ENCODE measurements around the gene FCGR3B. TPM values are rescaled to one million over a fixed set of nuclear protein-coding genes. Genes with fewer than 3 reads are reported as not detected.
"Not testable (repeated sequence)": the region's sequence is repeated elsewhere in the genome, so short reads cannot be mapped to it uniquely, and the experiment has no call there.

Gene FCGR3B
- total RNA-seq, 2 donors from 2014 or later = 0.22 to 2.4 TPM

- H3K27ac ChIP-seq; intact Hi-C loops (cut with DNase I); DNase-seq; H3K36me3 ChIP-seq; H3K4me1 ChIP-seq; H3K9me3 ChIP-seq; H3K9ac ChIP-seq (ENCODE audit: low read depth in 2 of 2, low read length in 2 of 2); H3K4me3 ChIP-seq; H3K27me3 ChIP-seq: not testable (repeated sequence)
These were observed 14.6 kb downstream of the FCGR3B start for GRCh38 chr1:161616417-161616816.

GRCh38 chr1:161613142-161613514 is 17.8 kb downstream of the FCGR3B start:
- H3K27me3 ChIP-seq; H3K4me3 ChIP-seq; H3K36me3 ChIP-seq; H3K9ac ChIP-seq (ENCODE audit: low read depth in 2 of 2, low read length in 2 of 2); DNase-seq; H3K27ac ChIP-seq; H3K4me1 ChIP-seq; intact Hi-C loops (cut with DNase I); H3K9me3 ChIP-seq: not testable (repeated sequence)

- H3K9ac ChIP-seq (ENCODE audit: low read depth in 2 of 2, low read length in 2 of 2) = peak overlapping the region; percentile 19 to 43
- peak; percentile 90 for DNase-seq
- intact Hi-C loops (cut with DNase I); H3K9me3 ChIP-seq; H3K27me3 ChIP-seq; H3K4me1 ChIP-seq; H3K36me3 ChIP-seq: not testable (repeated sequence)
- H3K27ac ChIP-seq = peak overlapping the region; percentile 55
- H3K4me3 ChIP-seq = peak overlapping the region; percentile 36
These were observed 18.4 kb downstream of the FCGR3B start for GRCh38 chr1:161612322-161613141.

- H3K36me3 ChIP-seq; H3K27me3 ChIP-seq; H3K4me1 ChIP-seq; H3K9me3 ChIP-seq; DNase-seq; intact Hi-C loops (cut with DNase I): not testable (repeated sequence)
- Histone ChIP-seq H3K27ac (peak overlapping the region; percentile 55), H3K4me3 (peak overlapping the region; percentile 36), H3K9ac (ENCODE audit: low read depth in 2 of 2, low read length in 2 of 2) (peak overlapping the region in 1 of 2 donors; percentile 43)
These were observed 19.1 kb downstream of the FCGR3B start for GRCh38 chr1:161611866-161612321.

GRCh38 chr1:161610198-161610597 is 20.8 kb downstream of the FCGR3B start:
- H3K9ac ChIP-seq (ENCODE audit: low read depth in 2 of 2, low read length in 2 of 2); H3K4me3 ChIP-seq; H3K4me1 ChIP-seq; H3K9me3 ChIP-seq; H3K27ac ChIP-seq; H3K36me3 ChIP-seq; intact Hi-C loops (cut with DNase I); H3K27me3 ChIP-seq: not testable (repeated sequence)
- peak; percentile 26 for DNase-seq

- H3K9me3 ChIP-seq; H3K4me3 ChIP-seq; H3K27ac ChIP-seq; H3K27me3 ChIP-seq; DNase-seq; H3K9ac ChIP-seq (ENCODE audit: low read depth in 2 of 2, low read length in 2 of 2); intact Hi-C loops (cut with DNase I); H3K4me1 ChIP-seq; H3K36me3 ChIP-seq: not testable (repeated sequence)
These were observed 24.2 kb downstream of the FCGR3B start for GRCh38 chr1:161606541-161607336.

- DNase-seq; H3K36me3 ChIP-seq; H3K4me1 ChIP-seq; H3K4me3 ChIP-seq; intact Hi-C loops (cut with DNase I); H3K9me3 ChIP-seq; H3K27ac ChIP-seq; H3K27me3 ChIP-seq; H3K9ac ChIP-seq (ENCODE audit: low read depth in 2 of 2, low read length in 2 of 2): not testable (repeated sequence)
These were observed 25.0 kb downstream of the FCGR3B start for GRCh38 chr1:161605762-161606540.

GRCh38 chr1:161605024-161605423 is 26.0 kb downstream of the FCGR3B start:
- H3K4me3 ChIP-seq; DNase-seq; H3K27me3 ChIP-seq; H3K4me1 ChIP-seq; H3K36me3 ChIP-seq; H3K9ac ChIP-seq (ENCODE audit: low read depth in 2 of 2, low read length in 2 of 2); intact Hi-C loops (cut with DNase I); H3K27ac ChIP-seq; H3K9me3 ChIP-seq: not testable (repeated sequence)

- H3K4me3 ChIP-seq; H3K9me3 ChIP-seq; H3K9ac ChIP-seq (ENCODE audit: low read depth in 2 of 2, low read length in 2 of 2); H3K36me3 ChIP-seq; H3K27me3 ChIP-seq; H3K27ac ChIP-seq; intact Hi-C loops (cut with DNase I); H3K4me1 ChIP-seq; DNase-seq: not testable (repeated sequence)
These were observed 33.9 kb downstream of the FCGR3B start for GRCh38 chr1:161597077-161597476.

GRCh38 chr1:161595583-161595982 is 35.4 kb downstream of the FCGR3B start:
- H3K4me3 ChIP-seq; H3K9ac ChIP-seq (ENCODE audit: low read depth in 2 of 2, low read length in 2 of 2); H3K4me1 ChIP-seq; H3K27me3 ChIP-seq; intact Hi-C loops (cut with DNase I); H3K9me3 ChIP-seq; H3K27ac ChIP-seq; H3K36me3 ChIP-seq; DNase-seq: not testable (repeated sequence)

- not testable (repeated sequence) for H3K27ac ChIP-seq
These were observed 35.8 kb downstream of the FCGR3B start for GRCh38 chr1:161595173-161595572.

GRCh38 chr1:161594269-161594984 is 36.5 kb downstream of the FCGR3B start:
- intact Hi-C loops (cut with DNase I); H3K4me3 ChIP-seq; H3K9ac ChIP-seq (ENCODE audit: low read depth in 2 of 2, low read length in 2 of 2); H3K27ac ChIP-seq; DNase-seq; H3K27me3 ChIP-seq; H3K4me1 ChIP-seq; H3K9me3 ChIP-seq; H3K36me3 ChIP-seq: not testable (repeated sequence)

More at GRCh38 chr1:161595173-161595572, 35.8 kb downstream of the FCGR3B start:
- H3K9me3 ChIP-seq; H3K4me3 ChIP-seq; H3K9ac ChIP-seq (ENCODE audit: low read depth in 2 of 2, low read length in 2 of 2); DNase-seq; H3K4me1 ChIP-seq; intact Hi-C loops (cut with DNase I); H3K36me3 ChIP-seq; H3K27me3 ChIP-seq: not testable (repeated sequence)

Measured in colonic mucosa (tissue), 4 donors.